Suprapubic skin (tissue), 4 donors: ENCODE measurements around the gene TMEFF2. TPM values are rescaled to one million over a fixed set of nuclear protein-coding genes. Genes with fewer than 3 reads are reported as not detected.
"Not testable (repeated sequence)": the region's sequence is repeated elsewhere in the genome, so short reads cannot be mapped to it uniquely, and the experiment has no call there.

Experiments
- DNase-seq, 2 donors: peaks; one replicate each; pipeline ENCODE4 v3.0.0-alpha.2; 2019; ENCODE audit warnings: low spot score in 2 of 2
- H3K27ac ChIP-seq: fragments of 200-600 bp; sonication (generic); one replicate; pipeline ENCODE4 v1.5.1; 2019
- H3K27me3 ChIP-seq: fragments of 200-600 bp; sonication (generic); one replicate; pipeline ENCODE4 v1.5.1; 2019
- H3K36me3 ChIP-seq: fragments of 200-600 bp; sonication (generic); one replicate; pipeline ENCODE4 v1.5.1; 2019
- H3K4me1 ChIP-seq: fragments of 200-600 bp; sonication (generic); one replicate; pipeline ENCODE4 v1.5.1; 2019
- H3K4me3 ChIP-seq: fragments of 200-600 bp; sonication (generic); one replicate; pipeline ENCODE4 v1.5.1; 2019; ENCODE audit warnings: mild to moderate bottlenecking
- H3K9me3 ChIP-seq: fragments of 200-600 bp; sonication (generic); one replicate; pipeline ENCODE4 v1.5.1; 2019
- CTCF ChIP-seq, 2 donors: fragments of 200-600 bp in 1 of 2; fragments of 450-650 bp in 1 of 2; sonication (generic) in 1 of 2; IDR thresholded peaks; one replicate each; pipeline ENCODE4 v1.5.1; 2016 to 2019; ENCODE audit warnings: antibody characterized with exemption in 2 of 2, mild to moderate bottlenecking in 1 of 2, moderate library complexity in 1 of 2
- EP300 ChIP-seq: sonication (generic); formaldehyde crosslinking; IDR thresholded peaks from one replicate; pipeline ENCODE4 v1.6.1; 2017; ENCODE audit warnings: antibody characterized with exemption
- POLR2A ChIP-seq, 2 donors: fragments of 450-650 bp; IDR thresholded peaks; one replicate each; pipeline ENCODE4 v1.6.1; 2017; ENCODE audit warnings: antibody characterized with exemption in 2 of 2, mild to moderate bottlenecking in 2 of 2, moderate library complexity in 2 of 2
- POLR2AphosphoS5 ChIP-seq, 3 donors: sonication (generic); formaldehyde crosslinking; IDR thresholded peaks; one replicate each; pipeline ENCODE4 v1.6.1; 2017; ENCODE audit warnings: antibody characterized with exemption in 3 of 3
- WGBS: methylation state at CpG from one replicate; pipeline ENCODE4 v1.1.5; 2018; 5-methylcytosine and 5-hydroxymethylcytosine counted together
- total RNA-seq, 4 donors: library from RNA; depleted of rRNA; stranded (reverse); fragments of >200 nt; gene quantifications; one replicate each; pipeline ENCODE4 v1.1.0, GENCODE V29; 2016

TMEFF2 gene
- total RNA-seq, 4 donors from 2014 or later = 0.36 TPM; not detected in 3

GRCh38 chr2:192123847-192124246 lies 70.9 kb downstream of the TMEFF2 start:
- Histone ChIP-seq H3K27ac (no peak overlapping the region), H3K9me3 (no peaks in the 10 kb centered on the region), H3K4me1 (peaks cover 13% of the 10 kb centered on the region), H3K27me3 (no peaks in the 10 kb centered on the region), H3K4me3 (no peak overlapping the region), H3K36me3 (no peaks in the 10 kb centered on the region)
- DNase-seq = no peak
- TF ChIP-seq POLR2A (IDR thresholded peaks at IDR 0.05) (no peak), POLR2AphosphoS5 (IDR thresholded peaks at IDR 0.05) (no peak), CTCF (IDR thresholded peaks at IDR 0.05) (no peak), EP300 (no peak)

- Histone ChIP-seq H3K27ac (no peak overlapping the region), H3K36me3 (no peaks in the 10 kb centered on the region), H3K4me3 (no peak overlapping the region), H3K27me3 (no peaks in the 10 kb centered on the region), H3K4me1 (peaks cover 13% of the 10 kb centered on the region), H3K9me3 (peaks cover 1% of the 10 kb centered on the region)
- DNase-seq = no peak
- TF ChIP-seq POLR2AphosphoS5 (IDR thresholded peaks at IDR 0.05) (no peak), CTCF (IDR thresholded peaks at IDR 0.05) (no peak), EP300 (no peak), POLR2A (IDR thresholded peaks at IDR 0.05) (no peak)
These were observed 71.8 kb downstream of the TMEFF2 start for GRCh38 chr2:192122946-192123345.

- peaks cover 9% of the 10 kb centered on the region for H3K9me3 ChIP-seq
- TF ChIP-seq CTCF (IDR thresholded peaks at IDR 0.05) (no peak), POLR2AphosphoS5 (IDR thresholded peaks at IDR 0.05) (no peak)
- WGBS = 68% methylated on average over 1 of the region's 1 CpG
- no peak overlapping the region for H3K4me3 ChIP-seq
- no peaks in the 10 kb centered on the region for H3K27me3 ChIP-seq
- no peak for DNase-seq
- peaks cover 10% of the 10 kb centered on the region for H3K4me1 ChIP-seq
- H3K27ac ChIP-seq = no peak overlapping the region
- no peaks in the 10 kb centered on the region for H3K36me3 ChIP-seq
These were observed 72.6 kb downstream of the TMEFF2 start for GRCh38 chr2:192122141-192122540.

- peaks cover 4% of the 10 kb centered on the region for H3K4me1 ChIP-seq
- TF ChIP-seq POLR2AphosphoS5 (IDR thresholded peaks at IDR 0.05) = no peak
- no peak for TF ChIP-seq CTCF (IDR thresholded peaks at IDR 0.05)
- TF ChIP-seq POLR2A (IDR thresholded peaks at IDR 0.05) = no peak
- no peak for TF ChIP-seq EP300
- no peaks in the 10 kb centered on the region for H3K27me3 ChIP-seq
- H3K4me3 ChIP-seq = no peak overlapping the region
- no peak overlapping the region for H3K27ac ChIP-seq
- no peaks in the 10 kb centered on the region for H3K36me3 ChIP-seq
- 88% methylated on average over 1 of the region's 1 CpG for WGBS
- no peak for DNase-seq
- H3K9me3 ChIP-seq = peaks cover 9% of the 10 kb centered on the region
These were observed 75.2 kb downstream of the TMEFF2 start for GRCh38 chr2:192119536-192119935.

- H3K36me3 ChIP-seq = no peaks in the 10 kb centered on the region
- 50% methylated on average over 2 of the region's 2 CpGs for WGBS
- H3K27me3 ChIP-seq = no peaks in the 10 kb centered on the region
- no peaks in the 10 kb centered on the region for H3K4me1 ChIP-seq
- no peak for DNase-seq
- TF ChIP-seq EP300 (no peak), POLR2A (IDR thresholded peaks at IDR 0.05) (no peak), POLR2AphosphoS5 (IDR thresholded peaks at IDR 0.05) (no peak), CTCF (IDR thresholded peaks at IDR 0.05) (no peak)
- no peak overlapping the region for H3K4me3 ChIP-seq
- H3K9me3 ChIP-seq = peaks cover 9% of the 10 kb centered on the region
- no peak overlapping the region for H3K27ac ChIP-seq
These were observed 77.0 kb downstream of the TMEFF2 start for GRCh38 chr2:192117705-192118104.

- not testable (repeated sequence) for H3K9me3 ChIP-seq, H3K4me1 ChIP-seq, H3K27me3 ChIP-seq, H3K4me3 ChIP-seq, H3K36me3 ChIP-seq, DNase-seq, H3K27ac ChIP-seq
- WGBS = 63% methylated on average over 2 of the region's 2 CpGs
These were observed 83.2 kb downstream of the TMEFF2 start for GRCh38 chr2:192111536-192111935.
